Bronchial epithelial cell (primary cell): ENCODE results near the gene ABCB1. TPM values are rescaled to one million over a fixed set of nuclear protein-coding genes. Genes with fewer than 3 reads are reported as not detected.
A peak's percentile ranks its signal among the peaks of the same experiment; 100 is the strongest.

ENCODE experiments used
- DNase-seq: peaks from one replicate; pipeline ENCODE4 v3.0.0-alpha.2; 2010; ENCODE audit warnings: low read depth
- FAIRE-seq: peaks from 2 replicates; lab custom pipeline; 2011; peaks lifted over from hg19 to GRCh38; lab: Jason Lieb, UNC
- H3K27me3 ChIP-seq: 2 replicates; pipeline ENCODE4 v1.5.1; 2011; ENCODE audit warnings: low read length; ENCODE audit not compliant: control insufficient read depth, insufficient read depth
- H3K36me3 ChIP-seq: 2 replicates; pipeline ENCODE4 v1.5.1; 2011; ENCODE audit warnings: low read length; ENCODE audit not compliant: control insufficient read depth, insufficient read depth
- H3K4me3 ChIP-seq: 2 replicates; pipeline ENCODE4 v1.5.1; 2011; ENCODE audit warnings: mild to moderate bottlenecking, low read depth, low read length, control low read depth
- CTCF ChIP-seq: IDR thresholded peaks from 2 replicates; pipeline ENCODE4 v1.5.1; 2011; ENCODE audit warnings: mild to moderate bottlenecking, moderate library complexity, low read length, control low read depth, inconsistent platforms; ENCODE audit not compliant: insufficient read depth, severe bottlenecking
- total RNA-seq: library from RNA; depleted of rRNA; stranded (reverse); fragments of >200 nt; gene quantifications from 2 replicates; pipeline ENCODE4 v1.2.1, GENCODE V29; 2014

The ABCB1 gene
- total RNA-seq, 1 donor from 2014 or later, result under 0.01 TPM

- no peak for FAIRE-seq
These were observed 86.8 kb downstream of the ABCB1 start for GRCh38 chr7:87513735-87514335.

GRCh38 chr7:87512906-87513305 is 87.8 kb downstream of the ABCB1 start:
- FAIRE-seq, result no peak

More at GRCh38 chr7:87513735-87514335, 86.8 kb downstream of the ABCB1 start:
- Histone ChIP-seq H3K27me3 (no peaks in the 10 kb centered on the region), H3K4me3 (no peak overlapping the region), H3K36me3 (no peaks in the 10 kb centered on the region)
- no peak for DNase-seq
- no peak for TF ChIP-seq CTCF

DNA sequence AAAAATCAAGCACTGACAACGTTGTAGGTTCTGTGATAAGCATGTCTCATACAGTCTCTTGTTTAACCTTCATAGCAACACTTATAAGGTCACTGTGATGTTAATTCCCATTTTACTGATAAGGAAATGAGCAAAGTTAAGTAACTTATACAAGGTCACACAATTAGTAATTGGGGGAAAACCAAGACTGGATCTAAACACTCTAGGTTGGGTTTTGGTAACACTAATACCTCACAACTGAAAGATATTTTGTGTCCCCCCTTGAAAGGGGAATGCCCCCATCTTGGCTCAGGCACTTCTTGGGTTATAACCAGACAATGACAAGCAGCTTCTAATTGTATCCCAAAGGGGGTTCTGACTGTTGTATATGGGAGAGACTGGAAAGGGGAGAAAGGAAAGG is 89.2 kb downstream of the ABCB1 start:
- FAIRE-seq, result no peak
- H3K36me3 ChIP-seq, result no peaks in the 10 kb centered on the region
- no peaks in the 10 kb centered on the region for H3K27me3 ChIP-seq
- DNase-seq, result no peak
- TF ChIP-seq CTCF, result no peak
- no peak overlapping the region for H3K4me3 ChIP-seq

More at GRCh38 chr7:87512906-87513305, 87.8 kb downstream of the ABCB1 start:
- no peak for TF ChIP-seq CTCF
- no peaks in the 10 kb centered on the region for H3K27me3 ChIP-seq
- no peak for DNase-seq
- H3K36me3 ChIP-seq, result no peaks in the 10 kb centered on the region
- no peak overlapping the region for H3K4me3 ChIP-seq

GRCh38 chr7:87510411-87510875 is 90.2 kb downstream of the ABCB1 start:
- TF ChIP-seq CTCF, result no peak
- H3K4me3 ChIP-seq, result no peak overlapping the region

GRCh38 chr7:87507446-87507845 is 93.2 kb downstream of the ABCB1 start:
- Histone ChIP-seq H3K4me3 (no peak overlapping the region), H3K27me3 (no peaks in the 10 kb centered on the region), H3K36me3 (no peaks in the 10 kb centered on the region)
- FAIRE-seq (no peak), DNase-seq (peak; percentile 2)
- TF ChIP-seq CTCF, result peak; percentile 47

More at GRCh38 chr7:87510411-87510875, 90.2 kb downstream of the ABCB1 start:
- no peaks in the 10 kb centered on the region for H3K27me3 ChIP-seq
- no peaks in the 10 kb centered on the region for H3K36me3 ChIP-seq
- no peak for DNase-seq
- FAIRE-seq, result no peak
